Activated T-cell treated with anti-CD3 and anti-CD28 coated beads for 24 hours (primary cell): Measurements from ENCODE around the gene CCDC85A.

Source experiments
- DNase-seq: peaks from one replicate; pipeline ENCODE4 v3.0.0-alpha.2; 2020; ENCODE audit warnings: low read depth

The CCDC85A gene

DNA sequence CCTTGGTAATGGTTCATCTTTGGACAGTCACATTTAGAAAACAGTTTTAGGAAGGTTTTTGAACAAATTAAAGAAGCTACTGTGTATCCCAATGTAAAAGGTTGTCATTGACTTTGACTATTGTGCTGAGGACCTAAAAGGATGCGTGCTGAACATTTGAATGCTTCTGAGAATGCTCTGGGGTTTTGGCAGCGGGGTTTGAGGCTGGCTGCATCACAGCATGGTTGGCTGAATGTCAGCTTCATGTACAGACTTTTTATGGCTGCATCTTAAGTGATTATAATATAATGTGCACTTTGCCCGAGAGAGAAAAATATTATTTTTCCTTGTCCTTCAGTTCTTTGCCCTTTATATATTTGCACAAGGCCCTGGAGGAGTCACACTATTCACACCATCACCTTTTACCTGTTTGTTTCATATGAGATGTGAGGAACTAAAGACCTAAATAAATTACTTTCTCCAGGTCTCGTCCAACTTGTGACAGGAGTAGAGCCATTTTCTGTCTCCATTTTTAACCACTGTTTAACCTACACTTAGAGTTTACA is 125.9 kb downstream of the CCDC85A start:
- DNase-seq = no peak

DNA sequence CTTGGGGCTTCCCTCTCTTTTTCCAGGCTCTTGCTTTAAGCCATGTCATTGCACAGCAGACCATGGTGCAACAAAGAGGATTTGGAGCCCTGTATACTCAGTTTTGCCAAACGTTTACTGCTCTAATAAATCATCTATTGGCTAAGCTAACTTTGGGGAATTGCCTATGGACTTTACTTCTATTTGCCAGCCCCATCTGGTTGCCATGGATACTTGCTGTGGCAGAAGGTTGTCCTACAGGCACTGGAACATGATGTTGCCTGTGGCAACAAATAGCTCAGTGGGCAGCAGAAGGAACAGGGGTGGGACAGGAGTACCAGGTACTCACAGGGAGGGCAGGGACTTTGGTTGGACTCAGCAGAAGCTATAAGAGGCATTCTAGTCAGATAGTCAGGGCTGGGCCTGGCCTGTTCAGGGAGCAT is 129.7 kb downstream of the CCDC85A start:
- no peak for DNase-seq

DNA sequence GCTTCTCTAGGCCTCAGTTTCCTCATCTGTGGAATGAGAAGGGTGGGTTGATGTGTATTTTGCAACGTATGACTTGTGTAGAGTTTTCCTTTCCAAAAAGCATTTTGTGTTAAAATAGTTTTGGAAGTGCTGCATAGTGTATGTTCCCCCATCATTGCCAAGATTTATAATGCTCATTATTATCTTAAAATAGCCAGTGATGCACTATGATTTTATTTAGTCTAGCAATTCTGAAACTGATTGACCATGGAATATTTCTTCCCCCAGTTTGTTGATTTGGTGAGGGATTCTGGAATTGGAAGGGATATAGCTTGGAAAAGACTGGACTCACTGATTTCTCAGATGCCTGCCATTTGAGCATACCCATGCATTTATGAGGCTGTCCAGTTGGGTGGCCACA is 130.6 kb downstream of the CCDC85A start:
- DNase-seq = no peak

DNA sequence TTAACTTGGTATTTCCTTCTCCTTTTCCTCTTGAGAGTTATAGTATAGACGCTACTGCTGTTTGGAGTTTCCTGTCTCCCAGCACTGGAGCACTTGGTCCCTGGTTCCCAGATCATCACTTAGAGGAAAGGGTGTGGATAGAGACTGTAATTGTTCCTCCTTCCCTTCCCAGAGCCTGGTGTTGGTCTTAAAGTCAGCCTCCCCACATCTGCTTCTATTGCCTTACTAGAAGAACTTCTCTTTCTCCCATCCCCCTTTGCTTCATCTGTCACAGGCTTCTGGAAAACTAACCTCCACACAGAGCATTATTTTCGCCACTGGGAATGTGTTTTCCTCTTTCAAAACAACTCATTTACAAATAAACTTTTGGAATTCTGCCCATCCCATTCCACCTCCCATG is 131.0 kb downstream of the CCDC85A start:
- no peak for DNase-seq

DNA sequence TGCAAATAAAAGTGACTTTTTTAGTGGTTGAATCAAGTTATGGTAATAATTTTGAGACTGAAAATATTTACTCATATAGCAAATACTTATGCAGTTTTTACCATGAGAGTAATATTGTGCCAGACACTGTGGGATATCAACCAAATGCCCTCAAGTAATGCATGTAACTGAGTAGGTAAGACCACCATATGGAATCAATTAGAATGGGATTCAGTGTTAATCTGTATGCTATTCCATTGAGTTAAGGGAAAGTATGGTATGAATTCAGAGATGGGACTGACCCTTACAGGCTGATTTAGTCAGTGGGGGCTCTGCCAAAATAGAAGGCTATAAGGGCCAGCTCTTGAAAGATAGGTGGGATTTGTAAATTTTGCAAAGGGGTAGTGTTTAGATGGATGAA is 131.6 kb downstream of the CCDC85A start:
- no peak for DNase-seq

DNA sequence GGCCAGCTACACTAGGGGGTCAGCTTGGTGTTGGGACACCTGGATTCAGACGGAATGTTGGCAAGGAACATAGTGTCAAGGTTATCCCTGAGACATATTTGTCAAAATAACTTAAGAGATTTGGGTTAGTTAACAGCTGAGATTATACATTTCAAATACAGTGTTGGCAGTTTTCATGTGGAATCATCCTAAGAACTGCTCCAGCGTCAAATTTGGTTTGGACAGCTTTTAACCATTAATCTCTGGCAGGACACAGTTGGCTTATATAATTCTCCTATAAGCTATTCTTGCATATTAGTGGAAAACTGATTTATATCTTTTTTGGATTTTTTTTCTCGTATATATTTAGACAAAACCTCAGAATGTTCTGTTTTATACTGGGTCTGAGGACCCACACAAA is 132.2 kb downstream of the CCDC85A start:
- DNase-seq = no peak

DNA sequence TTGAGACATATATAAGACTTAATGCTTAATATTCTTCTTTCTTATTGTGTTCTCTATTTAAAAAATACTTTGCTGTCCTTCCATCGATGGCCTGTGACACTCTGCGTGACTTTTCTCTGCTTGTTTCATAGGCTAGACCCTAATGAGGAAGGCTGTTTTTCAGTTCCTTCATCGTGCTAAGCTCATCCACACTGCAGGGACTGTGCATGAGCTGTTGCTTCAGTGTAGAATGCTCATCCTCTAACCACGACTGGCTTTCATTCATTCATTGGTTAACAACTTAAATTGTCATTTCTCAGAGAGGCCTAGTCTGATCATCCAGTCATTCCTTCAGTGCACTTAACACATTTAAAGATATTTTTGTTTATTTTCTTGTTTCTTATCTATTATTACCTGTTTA is 134.4 kb downstream of the CCDC85A start:
- no peak for DNase-seq

DNA sequence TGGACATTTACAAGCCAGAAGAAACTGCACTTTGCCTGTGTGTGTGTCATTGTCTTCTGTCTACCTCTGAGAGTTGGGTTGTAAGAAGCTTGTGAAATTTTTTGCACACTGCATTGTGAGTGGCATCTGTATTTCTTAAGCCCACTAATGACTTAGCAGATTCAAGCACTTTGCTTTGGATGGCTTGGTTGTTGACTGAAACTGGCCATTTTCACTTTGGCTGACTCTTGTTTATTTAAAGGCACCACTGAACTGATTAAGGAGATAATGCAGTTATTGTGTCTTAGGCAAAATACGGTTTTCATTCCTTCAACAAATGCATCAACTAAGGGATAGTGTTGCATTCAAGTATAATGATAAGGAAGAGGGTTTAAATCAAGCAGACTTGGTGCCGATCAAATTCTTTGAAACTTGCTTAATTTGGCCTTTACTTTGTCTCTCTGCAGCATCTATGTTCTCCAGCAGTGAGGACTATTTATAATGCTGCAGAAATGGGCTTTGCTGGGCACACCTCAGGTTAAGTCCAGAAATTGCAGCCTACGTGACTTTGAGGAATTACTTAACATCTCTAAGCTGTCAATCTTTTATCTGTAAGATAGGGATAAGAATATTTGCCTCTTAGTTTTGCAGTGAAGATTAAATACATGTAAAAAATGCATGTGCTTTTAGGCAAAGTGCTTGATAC is 142.0 kb downstream of the CCDC85A start:
- no peak for DNase-seq

DNA sequence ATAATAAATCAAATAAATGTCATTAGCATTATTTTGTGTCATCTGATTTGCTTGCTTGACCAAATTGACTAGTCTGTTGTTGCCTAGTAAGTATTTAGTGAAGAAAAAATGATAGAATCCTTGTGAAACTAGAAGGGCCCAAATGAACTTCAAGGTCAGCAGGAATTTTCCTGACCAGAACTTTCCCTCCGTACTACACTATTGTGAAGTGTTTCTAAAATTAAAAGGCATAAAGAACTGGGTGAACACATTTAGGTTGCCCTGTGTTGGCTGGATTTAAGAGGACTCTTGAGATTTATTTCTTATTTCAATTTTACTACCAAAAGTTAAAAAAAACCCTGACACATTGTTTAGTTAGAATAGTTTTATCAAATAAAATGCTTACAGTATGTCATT is 142.6 kb downstream of the CCDC85A start:
- DNase-seq = no peak

DNA sequence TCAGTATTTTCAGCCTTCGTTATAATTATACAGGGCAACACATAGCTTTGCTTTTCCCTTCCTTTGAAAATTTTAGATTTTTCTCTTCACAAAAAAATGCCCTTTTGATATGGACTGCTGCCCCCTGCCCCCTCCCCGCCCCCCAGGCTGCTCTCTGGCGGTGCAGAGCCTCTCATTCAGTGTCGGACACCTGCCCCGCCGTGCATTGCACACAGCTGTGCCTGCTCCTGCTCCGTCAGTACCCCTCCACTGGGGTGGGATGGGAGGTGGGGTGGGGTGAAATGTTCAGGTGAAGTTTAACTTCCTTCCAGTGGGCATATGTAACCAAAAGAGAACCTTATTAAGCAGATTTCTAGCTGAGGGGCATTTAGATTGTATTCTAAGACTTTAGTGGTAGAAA is 148.0 kb downstream of the CCDC85A start:
- DNase-seq = no peak

DNA sequence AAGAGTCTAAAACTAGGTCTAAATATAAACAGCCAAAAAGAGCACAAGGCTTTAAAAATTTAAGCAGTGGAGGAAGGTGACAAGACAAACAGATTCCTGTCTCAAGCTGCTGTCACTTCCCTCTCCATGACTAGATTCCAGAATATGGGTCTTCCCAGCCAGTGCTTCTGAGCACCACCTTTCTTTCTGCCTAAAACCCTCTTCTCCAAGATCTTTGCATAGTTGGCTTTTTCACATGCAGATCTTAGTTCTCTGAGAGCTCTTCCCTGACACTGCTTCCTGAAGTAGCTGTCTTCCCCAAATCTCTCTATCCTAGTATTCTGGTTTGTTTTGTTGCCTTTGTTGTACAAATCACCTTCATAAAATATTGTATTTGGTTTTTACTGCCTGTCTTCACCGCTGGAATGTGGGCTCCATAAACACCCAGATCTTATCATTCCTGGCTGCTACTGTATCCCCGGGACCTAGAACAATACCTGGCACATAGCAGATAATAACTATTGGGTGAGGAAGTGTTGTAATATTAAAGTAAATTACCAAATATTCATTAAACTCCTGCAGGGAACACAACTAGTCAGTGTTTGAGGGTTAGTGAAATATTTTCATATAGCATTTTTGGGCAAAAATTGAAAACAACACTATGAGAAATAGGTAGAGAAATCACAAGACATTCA is 150.2 kb downstream of the CCDC85A start:
- no peak for DNase-seq

DNA sequence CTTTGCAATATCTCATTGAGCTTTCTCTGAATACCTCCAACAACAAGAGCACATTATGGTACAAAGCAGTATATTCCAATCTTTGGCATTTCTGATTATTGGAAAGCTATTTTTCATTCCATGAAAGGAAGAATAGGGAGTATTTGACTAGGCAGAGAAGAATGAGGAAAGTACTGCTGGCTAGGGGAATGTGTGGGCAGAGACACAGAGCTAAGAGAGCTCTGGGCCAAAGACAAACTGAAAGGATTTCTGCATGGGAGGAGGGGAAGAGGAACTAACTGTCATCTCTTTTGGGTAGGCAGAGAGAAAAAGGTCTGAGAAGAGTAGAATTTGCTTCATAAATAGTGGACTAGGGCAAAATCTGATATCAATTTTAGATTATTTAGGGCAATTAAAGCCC is 150.8 kb downstream of the CCDC85A start:
- no peak for DNase-seq

DNA sequence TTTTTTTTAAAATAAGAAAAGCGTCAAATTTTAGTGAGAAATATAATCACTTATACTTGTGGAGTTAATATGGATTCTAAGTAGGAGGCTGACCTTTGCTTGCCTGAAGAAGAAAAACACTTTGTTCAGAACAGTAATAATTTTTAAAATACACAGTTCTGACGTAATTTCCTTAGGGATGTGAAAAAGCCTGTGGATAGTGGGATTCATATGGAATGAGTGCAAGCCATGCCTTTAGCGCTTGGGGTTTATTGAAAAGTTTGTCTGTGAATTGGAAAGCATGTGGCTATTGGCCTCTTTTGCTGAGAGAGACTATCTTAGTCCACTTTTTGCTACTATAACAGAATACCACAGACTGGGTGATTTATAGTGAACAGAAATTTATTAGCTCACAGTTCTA is 151.3 kb downstream of the CCDC85A start:
- no peak for DNase-seq

DNA sequence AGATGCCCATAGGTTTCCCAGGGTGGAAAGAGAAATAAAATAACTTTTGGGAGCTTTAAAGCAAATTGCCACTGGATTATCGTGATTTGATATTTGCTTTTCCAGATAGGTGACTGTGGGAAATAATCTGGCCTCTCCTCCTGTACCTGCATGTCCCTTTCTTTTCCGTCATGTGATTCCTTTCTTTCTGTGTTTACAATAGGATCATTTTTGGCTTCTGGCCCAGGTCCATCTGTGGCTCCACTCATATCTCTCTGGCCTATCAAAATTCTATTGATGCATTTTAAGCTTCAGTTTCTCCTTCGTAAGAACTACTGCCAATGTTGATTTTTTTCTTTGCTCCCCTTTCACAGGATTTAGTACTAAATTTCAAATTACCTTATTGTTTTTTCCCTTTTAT is 153.6 kb downstream of the CCDC85A start:
- no peak for DNase-seq

DNA sequence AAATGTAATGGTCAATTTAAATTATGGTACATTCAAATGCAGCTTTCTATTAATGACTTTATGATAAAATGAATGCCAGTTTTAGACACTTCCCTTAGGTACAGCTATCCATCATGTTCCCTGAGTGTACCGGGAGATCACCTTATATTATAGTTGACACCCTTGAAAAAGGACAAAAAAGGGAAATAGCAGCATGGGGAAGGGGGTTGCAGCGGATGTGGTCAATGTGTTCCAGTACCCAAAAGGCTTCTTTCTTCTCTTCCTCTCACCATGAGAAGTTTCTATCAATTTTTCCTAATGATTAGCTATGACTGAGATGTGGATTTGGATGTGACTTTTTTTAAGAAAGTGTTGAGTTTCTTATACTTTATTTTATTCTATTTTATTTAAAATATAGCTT is 154.4 kb downstream of the CCDC85A start:
- DNase-seq = no peak

DNA sequence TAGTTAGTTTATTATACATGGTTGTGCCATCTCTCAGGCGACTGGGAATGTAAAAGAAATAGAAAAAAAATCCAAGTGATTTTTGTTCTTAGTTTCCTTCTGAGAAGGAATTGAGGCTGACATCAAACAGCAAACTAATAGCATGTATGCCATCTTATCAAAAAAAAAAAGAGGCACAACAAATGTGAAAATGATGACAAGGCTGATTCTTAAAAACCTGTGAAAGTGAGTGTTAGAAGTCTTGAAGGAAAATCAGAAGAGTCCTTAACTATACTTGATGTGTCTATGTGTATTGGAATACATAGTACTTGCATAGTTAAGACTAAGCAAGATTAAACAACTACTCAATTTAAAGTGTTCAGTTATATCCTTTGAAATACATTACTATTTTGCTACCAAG is 161.0 kb downstream of the CCDC85A start:
- DNase-seq = no peak

DNA sequence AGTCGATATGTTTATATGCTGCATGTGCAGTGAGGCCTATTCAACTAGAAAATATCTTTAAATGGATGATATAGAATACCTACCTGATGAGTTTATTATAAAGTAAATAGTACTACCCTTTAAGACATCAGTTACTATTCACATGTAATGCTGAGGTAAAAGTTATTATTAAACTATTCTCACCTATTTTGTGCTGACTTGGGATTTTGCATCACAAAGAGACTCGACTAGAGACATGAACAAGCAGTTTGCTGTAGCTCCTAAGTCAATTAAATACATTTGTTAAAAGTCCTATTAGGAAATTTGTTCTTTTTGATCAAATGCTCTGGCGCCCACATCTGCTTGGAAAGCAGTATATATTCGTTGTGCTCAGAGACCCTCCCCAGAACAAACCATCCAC is 164.1 kb downstream of the CCDC85A start:
- DNase-seq = no peak

DNA sequence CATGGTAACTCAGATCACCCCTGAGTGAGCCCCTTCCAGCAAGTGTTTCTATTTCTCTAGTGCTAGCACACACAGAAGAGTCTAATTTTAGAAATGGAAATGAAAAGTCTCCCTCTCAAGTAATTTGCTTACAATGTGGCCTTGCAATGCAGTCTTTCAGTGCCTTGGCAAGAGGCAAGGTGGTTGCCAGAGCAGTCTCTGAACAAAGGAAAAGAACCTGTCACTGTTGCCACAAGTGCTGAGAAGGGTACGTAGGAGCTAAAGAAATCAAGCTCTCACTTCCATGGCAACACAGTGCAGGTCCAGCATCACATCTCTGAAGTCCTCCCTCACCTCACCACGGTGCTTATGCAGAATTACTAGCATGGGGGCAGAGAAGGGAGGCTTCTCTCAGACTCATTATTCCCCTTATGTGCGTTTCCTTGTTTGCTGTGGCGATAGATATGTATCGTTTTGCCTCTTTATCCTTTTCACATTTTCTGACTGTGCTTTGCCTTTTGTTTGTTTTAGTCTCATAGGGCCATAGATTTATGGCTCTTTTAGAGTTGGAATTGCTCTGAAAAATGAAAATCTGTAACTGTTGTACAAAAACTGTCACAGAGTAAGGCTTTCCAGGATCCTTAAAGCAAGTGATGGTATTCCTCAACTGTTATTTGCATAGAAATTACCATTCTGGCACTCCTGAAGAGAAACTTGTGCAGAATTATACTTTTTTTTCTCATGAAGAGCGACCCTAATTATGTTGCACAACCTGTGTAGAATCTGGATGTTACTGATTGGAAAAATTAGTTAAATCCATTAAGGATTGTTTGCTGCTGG is 164.8 kb downstream of the CCDC85A start:
- DNase-seq = no peak

DNA sequence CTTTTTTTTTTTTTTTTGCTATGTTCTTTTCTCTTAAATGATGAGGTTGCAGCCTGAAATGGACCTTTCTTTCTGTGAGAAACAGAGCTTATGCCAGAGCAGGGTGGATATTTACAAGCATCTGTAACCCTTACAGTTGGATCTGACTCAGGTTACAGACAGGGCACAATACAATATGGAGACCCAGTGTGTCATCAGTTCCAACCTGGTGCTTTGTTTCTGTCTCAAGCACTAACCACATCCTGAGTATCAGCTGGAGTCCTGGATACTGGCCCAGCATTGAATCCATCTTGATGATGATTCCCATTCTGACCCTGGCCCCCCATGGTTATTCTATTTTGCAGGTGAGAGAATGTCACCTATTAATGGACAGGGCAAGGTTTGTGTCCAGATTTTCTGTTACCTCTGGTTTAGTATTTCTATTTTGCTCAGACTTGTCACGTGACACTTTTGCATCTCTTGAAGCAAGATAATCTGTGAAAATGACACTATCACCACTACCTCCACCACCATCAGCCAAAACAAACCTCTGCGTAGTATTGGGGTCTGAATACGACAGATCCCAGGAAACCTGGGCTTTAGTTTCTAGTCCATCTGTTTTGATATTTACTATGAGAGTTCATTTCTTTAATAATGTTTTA is 174.0 kb downstream of the CCDC85A start:
- no peak for DNase-seq

DNA sequence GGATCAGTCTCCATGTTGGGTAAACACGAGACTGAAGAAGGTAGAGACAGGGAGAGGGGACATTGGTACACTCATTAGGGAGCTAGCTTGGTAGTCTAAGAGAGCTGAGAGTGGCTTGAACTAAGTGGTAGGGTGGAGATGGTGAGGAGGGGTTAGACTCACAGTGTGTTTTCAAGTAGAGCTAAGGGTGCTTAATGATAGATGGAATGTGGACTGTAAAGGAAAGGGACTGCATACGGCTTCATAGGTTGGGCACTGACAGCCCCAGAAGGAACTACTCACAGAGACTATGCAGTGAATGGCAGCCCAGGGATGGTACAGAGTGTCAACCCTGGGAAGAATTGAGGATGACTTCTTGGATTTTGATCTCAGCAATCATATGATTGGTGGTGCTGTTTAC is 178.1 kb downstream of the CCDC85A start:
- no peak for DNase-seq

DNA sequence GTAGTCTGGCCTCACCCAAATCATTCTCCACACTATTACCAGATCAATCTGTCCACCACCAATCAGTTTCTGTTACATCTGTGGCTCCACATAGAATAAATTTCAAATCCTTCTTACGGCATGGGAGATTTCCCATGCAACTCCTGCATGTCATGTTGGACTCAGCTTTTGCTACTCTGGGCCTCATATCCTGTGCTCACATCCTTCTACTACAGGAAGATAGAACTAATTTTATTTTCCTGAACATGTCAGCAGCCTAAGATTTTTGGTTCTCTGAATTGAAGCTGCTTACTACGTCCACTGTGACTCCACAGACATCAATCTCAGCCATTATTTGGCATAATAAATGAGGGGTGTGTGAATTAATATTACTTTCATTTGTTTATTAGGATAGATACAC is 181.1 kb downstream of the CCDC85A start:
- DNase-seq = no peak

DNA sequence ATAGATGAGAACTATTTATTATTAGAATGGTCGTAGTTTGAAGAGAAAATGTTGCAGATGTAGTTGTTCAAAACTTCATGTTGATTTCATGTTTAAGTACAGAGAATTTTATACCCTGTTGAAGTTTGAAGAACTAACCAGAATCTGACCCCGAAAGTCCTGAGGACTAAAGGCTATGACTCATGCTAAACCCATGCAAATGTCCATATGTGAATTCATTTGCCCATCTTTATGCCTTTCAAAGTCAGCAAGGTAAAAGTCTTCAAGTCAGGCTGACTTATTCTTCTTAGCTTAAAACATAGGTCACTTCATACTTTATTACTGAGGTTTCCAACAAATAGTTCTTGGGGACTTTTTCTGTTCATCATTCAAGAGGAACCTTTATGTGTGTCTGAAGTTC is 185.5 kb downstream of the CCDC85A start:
- no peak for DNase-seq
